Measurements from ENCODE around the gene ALOX12B.

DNA sequence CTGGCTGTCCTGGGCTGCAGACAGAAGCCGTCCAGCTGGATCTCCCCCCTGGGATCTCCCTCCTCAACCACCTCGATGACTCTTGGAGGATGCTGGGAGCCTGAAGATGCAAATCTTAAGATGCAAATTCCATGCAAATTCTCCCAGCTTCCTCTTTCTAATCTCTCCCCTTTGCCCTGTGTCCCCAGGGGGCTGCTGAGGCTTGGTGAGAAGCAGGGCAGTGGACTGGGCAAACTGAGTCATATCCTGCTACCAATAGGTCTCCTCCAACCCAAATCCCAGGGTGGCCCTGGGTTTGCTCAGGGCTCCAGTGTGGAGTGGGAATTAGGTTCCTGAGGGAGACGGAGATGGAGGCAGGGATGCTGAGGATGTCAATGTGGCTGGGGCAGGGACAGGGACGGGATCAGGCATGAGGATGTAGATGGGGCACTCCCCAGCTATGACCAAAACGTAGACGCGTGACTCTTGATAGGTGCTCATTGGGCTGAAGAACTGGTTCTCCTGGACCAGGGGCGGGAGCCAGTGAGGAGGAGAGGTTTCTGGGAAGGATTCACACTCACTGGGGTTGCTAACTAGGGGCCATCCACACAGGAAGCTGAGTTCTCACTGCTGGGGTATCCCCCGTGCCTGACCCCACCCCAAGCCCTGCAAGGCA, 3.6 kb upstream of the ALOX12B start:
- TF ChIP-seq CTCF (IDR thresholded peaks at IDR 0.05; ENCODE audit: insufficient read depth, low read length, poor library complexity, severe bottlenecking), result no peak
- TF ChIP-seq EZH2phosphoT487 (conservative IDR thresholded peaks at IDR 0.05; ENCODE audit: low read length), result no peak
